Measurements from ENCODE around the gene ERICH2.

Gene ERICH2

DNA sequence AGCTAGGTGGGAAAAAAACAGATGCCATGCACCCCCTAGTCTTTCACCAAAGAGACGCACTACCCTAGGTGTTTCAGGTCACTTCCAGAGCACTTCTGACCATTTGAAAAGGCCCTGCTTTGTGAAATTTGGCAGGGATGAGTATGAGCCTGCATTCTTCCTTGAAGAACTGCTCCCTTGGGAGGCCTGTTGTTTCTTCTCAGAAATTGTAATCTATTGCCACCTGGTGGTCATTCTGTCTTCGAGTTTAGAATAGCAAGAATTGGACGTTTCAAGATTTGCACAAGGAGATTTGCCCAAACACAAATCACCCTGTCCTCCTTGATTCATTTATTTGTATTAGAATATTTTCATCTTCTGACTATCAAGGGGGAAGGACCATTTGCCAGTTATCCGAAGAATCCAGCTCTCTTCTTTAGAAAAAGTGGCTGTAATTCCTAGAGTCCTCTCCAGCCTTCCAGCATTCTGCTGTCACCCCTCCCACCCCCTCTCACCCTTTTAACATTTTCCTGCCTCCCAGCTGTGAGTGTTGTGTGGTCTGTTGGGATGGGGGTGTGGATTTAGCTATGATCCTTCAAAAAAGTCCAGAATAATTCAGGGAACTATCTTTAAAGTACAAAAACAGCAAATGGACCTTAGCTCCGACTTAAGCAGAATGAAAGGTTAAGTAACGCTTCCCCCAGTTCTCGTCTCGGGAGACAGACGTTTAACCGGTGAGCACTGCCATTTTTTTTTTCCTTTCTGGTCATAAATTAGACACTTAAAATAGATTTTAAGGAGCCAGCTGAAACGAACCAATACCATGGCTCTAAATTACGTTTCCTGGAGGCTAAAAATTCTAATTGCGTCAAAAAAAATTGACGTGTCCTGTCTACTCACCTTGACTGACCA lies 42.8 kb downstream of the ERICH2 start:
- Histone ChIP-seq H4K20me1 (ENCODE audit: control insufficient read depth, insufficient read depth, low read depth, low read length) (no peaks in the 10 kb centered on the region), H3K9me2 (replicated peaks; ENCODE audit: control insufficient read depth, low read length) (no peaks in the 10 kb centered on the region), H3K36me3 (ENCODE audit: control insufficient read depth, low read length) (no peaks in the 10 kb centered on the region), H3K4me3 (ENCODE audit: low read length) (no peak overlapping the region), H3K27ac (ENCODE audit: low read depth, low read length) (no peak overlapping the region), H3K4me2 (ENCODE audit: low read length) (no peak overlapping the region), H3K27me3 (ENCODE audit: control insufficient read depth, low read length) (peaks cover 39% of the 10 kb centered on the region), H3F3A (ENCODE audit: control insufficient read depth, insufficient read depth) (no peaks in the 10 kb centered on the region; the same call in 1 of the 2 replicates), H3K9me3 (ENCODE audit: control insufficient read depth, insufficient read depth, low read length) (no peaks in the 10 kb centered on the region), H3K79me2 (ENCODE audit: control insufficient read depth, low read length) (no peaks in the 10 kb centered on the region), H3K4me1 (ENCODE audit: control insufficient read depth, low read length) (peaks cover 19% of the 10 kb centered on the region)
- TF ChIP-seq EZH2phosphoT487 (IDR thresholded peaks at IDR 0.05; ENCODE audit: borderline replicate concordance, low read length) = no peak
- TF ChIP-seq, protein P1, sequence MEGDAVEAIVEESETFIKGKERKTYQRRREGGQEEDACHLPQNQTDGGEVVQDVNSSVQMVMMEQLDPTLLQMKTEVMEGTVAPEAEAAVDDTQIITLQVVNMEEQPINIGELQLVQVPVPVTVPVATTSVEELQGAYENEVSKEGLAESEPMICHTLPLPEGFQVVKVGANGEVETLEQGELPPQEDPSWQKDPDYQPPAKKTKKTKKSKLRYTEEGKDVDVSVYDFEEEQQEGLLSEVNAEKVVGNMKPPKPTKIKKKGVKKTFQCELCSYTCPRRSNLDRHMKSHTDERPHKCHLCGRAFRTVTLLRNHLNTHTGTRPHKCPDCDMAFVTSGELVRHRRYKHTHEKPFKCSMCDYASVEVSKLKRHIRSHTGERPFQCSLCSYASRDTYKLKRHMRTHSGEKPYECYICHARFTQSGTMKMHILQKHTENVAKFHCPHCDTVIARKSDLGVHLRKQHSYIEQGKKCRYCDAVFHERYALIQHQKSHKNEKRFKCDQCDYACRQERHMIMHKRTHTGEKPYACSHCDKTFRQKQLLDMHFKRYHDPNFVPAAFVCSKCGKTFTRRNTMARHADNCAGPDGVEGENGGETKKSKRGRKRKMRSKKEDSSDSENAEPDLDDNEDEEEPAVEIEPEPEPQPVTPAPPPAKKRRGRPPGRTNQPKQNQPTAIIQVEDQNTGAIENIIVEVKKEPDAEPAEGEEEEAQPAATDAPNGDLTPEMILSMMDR (IDR thresholded peaks at IDR 0.05; ENCODE audit: low read depth, low read length, poor library complexity, severe bottlenecking) = peak; percentile 68

DNA sequence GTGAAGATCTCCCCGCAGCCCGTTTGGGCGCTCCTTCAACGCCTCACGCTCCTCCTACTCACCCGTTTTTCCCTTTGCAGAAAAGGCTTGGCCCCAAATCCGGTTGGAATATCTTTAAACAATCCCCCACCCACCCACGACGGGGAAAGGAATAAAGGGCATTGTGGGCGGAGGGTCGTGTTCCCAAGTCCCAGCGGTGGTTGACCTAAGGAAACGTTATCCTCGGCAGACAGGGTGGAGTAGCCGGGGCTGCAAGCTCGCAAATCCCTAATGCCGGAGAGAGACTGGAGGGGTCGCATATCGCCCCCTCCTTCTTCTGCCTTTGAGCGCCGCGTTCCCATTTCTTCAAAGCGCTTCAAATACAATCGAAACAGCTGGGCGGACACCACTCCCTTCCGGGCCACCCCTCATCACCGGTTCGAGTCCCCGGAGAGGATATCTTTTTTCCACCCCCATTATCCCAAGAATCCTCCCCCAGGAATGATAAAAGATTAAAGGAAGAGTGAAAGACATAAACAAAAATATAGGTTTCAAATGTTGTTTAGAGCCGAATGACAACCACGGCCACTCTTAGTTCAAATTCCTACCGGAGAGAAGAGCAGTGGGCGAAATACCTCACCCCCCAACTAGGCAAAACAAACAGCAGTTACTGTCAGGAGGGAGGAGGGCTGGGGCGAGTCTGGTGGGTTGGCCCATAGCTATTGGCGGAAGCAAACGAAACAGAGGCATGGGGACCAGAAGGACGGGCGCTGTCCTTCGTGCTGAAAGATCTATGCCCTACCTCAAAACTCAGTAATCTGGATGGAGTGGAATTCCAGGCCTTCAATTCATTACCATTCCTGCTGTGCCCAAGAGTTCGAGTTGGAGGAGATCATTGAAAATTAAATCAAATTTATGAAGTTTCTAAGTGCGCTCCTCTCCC lies 43.7 kb downstream of the ERICH2 start:
- H3F3A ChIP-seq (ENCODE audit: control insufficient read depth, insufficient read depth) = no peaks in the 10 kb centered on the region; the same call in 1 of the 2 replicates
- no peaks in the 10 kb centered on the region for H3K9me3 ChIP-seq (ENCODE audit: control insufficient read depth, insufficient read depth, low read length)
- TF ChIP-seq, protein P1 (IDR thresholded peaks at IDR 0.05; ENCODE audit: low read depth, low read length, poor library complexity, severe bottlenecking) = no peak
- no peak for TF ChIP-seq EZH2phosphoT487 (IDR thresholded peaks at IDR 0.05; ENCODE audit: borderline replicate concordance, low read length)
- no peak overlapping the region for H3K4me2 ChIP-seq (ENCODE audit: low read length)
- no peaks in the 10 kb centered on the region for H3K36me3 ChIP-seq (ENCODE audit: control insufficient read depth, low read length)
- no peaks in the 10 kb centered on the region for H3K79me2 ChIP-seq (ENCODE audit: control insufficient read depth, low read length)
- peaks cover 19% of the 10 kb centered on the region for H3K4me1 ChIP-seq (ENCODE audit: control insufficient read depth, low read length)
- peaks cover 45% of the 10 kb centered on the region for H3K27me3 ChIP-seq (ENCODE audit: control insufficient read depth, low read length)
- no peak overlapping the region for H3K4me3 ChIP-seq (ENCODE audit: low read length)
- no peaks in the 10 kb centered on the region for H3K9me2 ChIP-seq (replicated peaks; ENCODE audit: control insufficient read depth, low read length)
- no peaks in the 10 kb centered on the region for H4K20me1 ChIP-seq (ENCODE audit: control insufficient read depth, insufficient read depth, low read depth, low read length)
- H3K27ac ChIP-seq (ENCODE audit: low read depth, low read length) = no peak overlapping the region

DNA sequence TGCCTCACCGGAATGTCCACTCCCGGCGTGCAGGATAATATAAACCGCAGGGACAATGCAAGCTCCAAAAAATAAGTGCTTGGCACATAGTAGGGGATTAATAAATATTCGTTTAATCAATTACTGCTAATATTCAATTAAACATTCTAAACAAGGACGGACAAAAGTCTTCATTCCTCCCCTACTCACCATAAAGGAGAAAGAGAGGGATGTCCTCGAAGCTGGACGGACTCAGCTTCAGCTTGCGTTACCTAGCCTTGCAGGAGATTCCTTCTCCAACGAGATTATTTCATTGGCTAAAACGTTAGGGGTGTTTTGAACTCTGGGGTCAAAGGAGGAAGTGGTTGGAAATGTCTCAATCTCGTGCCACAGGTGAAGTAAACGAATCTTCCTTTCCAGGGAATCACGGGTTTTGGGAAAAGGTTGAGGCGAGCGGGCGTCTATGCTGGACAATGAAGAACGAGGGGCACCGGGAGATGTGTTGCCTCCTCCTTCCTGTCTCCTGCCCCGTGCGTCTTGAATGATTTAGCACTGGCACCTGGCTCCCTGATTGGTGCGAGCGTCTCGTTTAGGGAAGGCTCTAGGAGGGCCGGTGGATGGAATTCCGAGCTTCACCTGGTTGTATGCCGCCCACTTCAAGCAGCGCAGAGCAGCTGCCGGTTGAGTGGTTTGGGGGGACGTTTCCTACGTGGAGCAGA lies 44.5 kb downstream of the ERICH2 start:
- H3K4me1 ChIP-seq (ENCODE audit: control insufficient read depth, low read length) = peaks cover 19% of the 10 kb centered on the region
- H3K79me2 ChIP-seq (ENCODE audit: control insufficient read depth, low read length) = no peaks in the 10 kb centered on the region
- H3K9me2 ChIP-seq (replicated peaks; ENCODE audit: control insufficient read depth, low read length) = no peaks in the 10 kb centered on the region
- peaks cover 43% of the 10 kb centered on the region for H3K27me3 ChIP-seq (ENCODE audit: control insufficient read depth, low read length)
- H3K27ac ChIP-seq (ENCODE audit: low read depth, low read length) = no peak overlapping the region
- no peak overlapping the region for H3K4me3 ChIP-seq (ENCODE audit: low read length)
- TF ChIP-seq, protein P1 (IDR thresholded peaks at IDR 0.05; ENCODE audit: low read depth, low read length, poor library complexity, severe bottlenecking) = no peak
- TF ChIP-seq EZH2phosphoT487 (IDR thresholded peaks at IDR 0.05; ENCODE audit: borderline replicate concordance, low read length) = no peak
- no peak overlapping the region; the same call in 1 of the 2 replicates for H3K4me2 ChIP-seq (ENCODE audit: low read length)
- no peaks in the 10 kb centered on the region for H4K20me1 ChIP-seq (ENCODE audit: control insufficient read depth, insufficient read depth, low read depth, low read length)
- H3F3A ChIP-seq (ENCODE audit: control insufficient read depth, insufficient read depth) = no peaks in the 10 kb centered on the region; the same call in 1 of the 2 replicates
- no peaks in the 10 kb centered on the region for H3K9me3 ChIP-seq (ENCODE audit: control insufficient read depth, insufficient read depth, low read length)
- no peaks in the 10 kb centered on the region for H3K36me3 ChIP-seq (ENCODE audit: control insufficient read depth, low read length)
